ENCODE results near the gene FAM90A1. TPM values are rescaled to one million over a fixed set of nuclear protein-coding genes. Genes with fewer than 3 reads are reported as not detected.

FAM90A1 gene
- total RNA-seq = not detected

GRCh38 chr12:8226992-8227731 is at the start of gene FAM90A1:
Gene FAM90A1, minus strand, starts transcription at chr12:8227618. Its CDS starts 2,786 bp downstream, at chr12:8224832.

Other genes with a start within 250 kb of the FAM90A1 start
- gene FOXJ2, start 194.9 kb downstream of the FAM90A1 start, total RNA-seq = 10.6 TPM
- gene C3AR1, start 161.3 kb downstream of the FAM90A1 start, total RNA-seq = 0.63 TPM
- gene NECAP1, start 145.3 kb downstream of the FAM90A1 start, total RNA-seq = 200 TPM
- gene CLEC4A, start 104.0 kb downstream of the FAM90A1 start, total RNA-seq = 3.8 TPM
- gene ZNF705A, start 70.6 kb downstream of the FAM90A1 start, total RNA-seq = not detected
- gene CLEC6A, start 228.3 kb upstream of the FAM90A1 start, total RNA-seq = not detected